ENCODE measurements around the gene SLC44A4. TPM values are rescaled to one million over a fixed set of nuclear protein-coding genes. Genes with fewer than 3 reads are reported as not detected.
"Not testable (repeated sequence)": the region's sequence is repeated elsewhere in the genome, so short reads cannot be mapped to it uniquely, and the experiment has no call there.

SLC44A4 gene
- total RNA-seq, 1 experiment from 2014 or later, result 124 TPM

- DNase-seq (ENCODE audit: low spot score), result peak; percentile 70
Observed at GRCh38 chr6:31829633-31830283, 49.0 kb downstream of the SLC44A4 start.

GRCh38 chr6:31827286-31828079, 51.3 kb downstream of the SLC44A4 start, which contains the start of gene HSPA1B:
Gene HSPA1B (plus strand): TSS chr6:31827738. CDS start chr6:31827951, 213 bp downstream.
- DNase-seq (ENCODE audit: low spot score), result peak; percentile 99

GRCh38 chr6:31826793-31827285, 52.0 kb downstream of the SLC44A4 start:
- DNase-seq (ENCODE audit: low spot score), result peak; percentile 92

- no peak for DNase-seq (ENCODE audit: low spot score)
Observed at GRCh38 chr6:31825553-31825952, 53.2 kb downstream of the SLC44A4 start.

- DNase-seq (ENCODE audit: low spot score), result not testable (repeated sequence)
Observed at GRCh38 chr6:31823592-31824196, 55.1 kb downstream of the SLC44A4 start.

- DNase-seq (ENCODE audit: low spot score), result peak; percentile 98
Observed at GRCh38 chr6:31822036-31822821, 56.6 kb downstream of the SLC44A4 start.

GRCh38 chr6:31821301-31822035, 57.3 kb downstream of the SLC44A4 start:
- peak; percentile 83 for DNase-seq (ENCODE audit: low spot score)

GRCh38 chr6:31820399-31820798, 58.4 kb downstream of the SLC44A4 start:
- not testable (repeated sequence) for DNase-seq (ENCODE audit: low spot score)

GRCh38 chr6:31819871-31820299, 58.9 kb downstream of the SLC44A4 start:
- DNase-seq (ENCODE audit: low spot score), result no peak

GRCh38 chr6:31817929-31818511, 60.8 kb downstream of the SLC44A4 start:
- not testable (repeated sequence) for DNase-seq (ENCODE audit: low spot score)

- not testable (repeated sequence) for DNase-seq (ENCODE audit: low spot score)
Observed at GRCh38 chr6:31817133-31817928, 61.5 kb downstream of the SLC44A4 start.

GRCh38 chr6:31815025-31815838, 63.6 kb downstream of the SLC44A4 start, which contains the start of the genes HSPA1A and HSPA1L:
Gene HSPA1A (plus strand): TSS chr6:31815543. CDS start chr6:31815757, 214 bp downstream.
Gene HSPA1L (minus strand): TSS chr6:31815283. CDS start chr6:31811972, 3,311 bp downstream.
- DNase-seq (ENCODE audit: low spot score), result peak; percentile 92

- peak; percentile 96 for DNase-seq (ENCODE audit: low spot score)
Observed at GRCh38 chr6:31814677-31815024, 64.1 kb downstream of the SLC44A4 start.

- DNase-seq (ENCODE audit: low spot score), result no peak
Observed at GRCh38 chr6:31813465-31813849, 65.3 kb downstream of the SLC44A4 start.

Measured in HT-29 (cell line).